CD4-positive, alpha-beta T cell (primary cell): ENCODE data around the gene SVIL. TPM values are rescaled to one million over a fixed set of nuclear protein-coding genes. Genes with fewer than 3 reads are reported as not detected.
A peak's percentile ranks its signal among the peaks of the same experiment; 100 is the strongest.

ENCODE experiments used
- ATAC-seq: fragments of 200-7000 bp; cut with Tn5 transposase; one replicate; pipeline ENCODE4 v1.10.0; 2022; ENCODE audit warnings: mild to moderate bottlenecking; ENCODE audit not compliant: poor library complexity
- CTCF ChIA-PET: fragments of 350-600 bp; sonication (Branson Sonifier 250); formaldehyde crosslinking; loops from one replicate; lab custom pipeline; 2021; ENCODE audit warnings: antibody characterized with exemption, inconsistent platforms; lab: Charles Lee
- POLR2A ChIA-PET: fragments of 350-600 bp; sonication (Branson Sonifier 250); formaldehyde crosslinking; loops from one replicate; lab custom pipeline; 2021; ENCODE audit warnings: antibody characterized with exemption, inconsistent platforms; lab: Charles Lee
- DNase-seq, 14 experiments: peaks; one replicate each; pipeline ENCODE4 v3.0.0-alpha.2; 2013 to 2020; ENCODE audit warnings: mixed read lengths in 2 of 14
- H3K27ac ChIP-seq, 2 donors: one replicate each; pipeline versions ENCODE4 v1.5.1 to v1.7.0; 2013; ENCODE audit warnings: low read length in 2 of 2, low read depth in 1 of 2, mild to moderate bottlenecking in 1 of 2
- H3K27me3 ChIP-seq, 2 experiments: 1 replicate in 1 of 2; 2 replicates in 1 of 2; pipeline versions ENCODE4 v1.6.1 to v1.7.0; 2013; ENCODE audit warnings: low read length in 2 of 2, control low read depth in 1 of 2, mild to moderate bottlenecking in 1 of 2, moderate library complexity in 1 of 2; ENCODE audit not compliant: insufficient read depth in 2 of 2, control insufficient read depth in 1 of 2
- H3K36me3 ChIP-seq: one replicate; pipeline ENCODE4 v1.6.1; 2013; ENCODE audit warnings: low read length, control low read depth; ENCODE audit not compliant: insufficient read depth
- H3K4me1 ChIP-seq: one replicate; pipeline ENCODE4 v1.6.1; 2013; ENCODE audit warnings: low read length, control low read depth; ENCODE audit not compliant: insufficient read depth
- H3K4me3 ChIP-seq: one replicate; pipeline ENCODE4 v1.5.1; 2013; ENCODE audit warnings: mild to moderate bottlenecking, low read length, moderate library complexity
- H3K9me3 ChIP-seq, 2 experiments: 1 replicate in 1 of 2; 2 replicates in 1 of 2; pipeline versions ENCODE4 v1.6.1 to v1.7.0; 2013; ENCODE audit warnings: low read length in 2 of 2, mild to moderate bottlenecking in 2 of 2, control low read depth in 1 of 2, moderate library complexity in 1 of 2; ENCODE audit not compliant: control insufficient read depth in 1 of 2, insufficient read depth in 1 of 2
- H3K27ac Mint-ChIP-seq: one replicate; pipeline ENCODE4 v1.8.0; 2020; ENCODE audit warnings: mixed read lengths
- H3K27me3 Mint-ChIP-seq: one replicate; pipeline ENCODE4 v1.8.0; 2021; ENCODE audit warnings: mixed read lengths
- H3K36me3 Mint-ChIP-seq: one replicate; pipeline ENCODE4 v1.8.0; 2021; ENCODE audit warnings: low read depth, mixed read lengths
- H3K4me1 Mint-ChIP-seq: one replicate; pipeline ENCODE4 v1.8.0; 2021; ENCODE audit warnings: low read depth, mixed read lengths
- H3K4me3 Mint-ChIP-seq: one replicate; pipeline ENCODE4 v1.8.0; 2020; ENCODE audit warnings: mild to moderate bottlenecking, mixed read lengths
- H3K9me3 Mint-ChIP-seq: one replicate; pipeline ENCODE4 v1.8.0; 2020; ENCODE audit warnings: mixed read lengths
- CTCF ChIP-seq: fragments of 200-600 bp; IDR thresholded peaks from one replicate; pipeline ENCODE4 v1.8.0; 2022; ENCODE audit warnings: antibody characterized with exemption, mild to moderate bottlenecking
- intact Hi-C, 2 experiments: fragments of 100-400 bp; cut with DNase I in 1 of 2; cut with micrococcal nuclease in 1 of 2; formaldehyde crosslinking; loops; one replicate each; pipeline versions ENCODE4 v1.15.1 to v1.9.0; 2023 to 2025; cut with DNase I, micrococcal nuclease
- total RNA-seq, 174 experiments: library from RNA in 2 of 174; stranded (reverse) in 2 of 174; gene quantifications; one replicate each; pipeline ENCODE4 v1.2.3 and lab custom pipeline; 2021 to 2026

SVIL gene
- total RNA-seq, 2 experiments from 2014 or later = 38.5 to 40.3 TPM

DNA sequence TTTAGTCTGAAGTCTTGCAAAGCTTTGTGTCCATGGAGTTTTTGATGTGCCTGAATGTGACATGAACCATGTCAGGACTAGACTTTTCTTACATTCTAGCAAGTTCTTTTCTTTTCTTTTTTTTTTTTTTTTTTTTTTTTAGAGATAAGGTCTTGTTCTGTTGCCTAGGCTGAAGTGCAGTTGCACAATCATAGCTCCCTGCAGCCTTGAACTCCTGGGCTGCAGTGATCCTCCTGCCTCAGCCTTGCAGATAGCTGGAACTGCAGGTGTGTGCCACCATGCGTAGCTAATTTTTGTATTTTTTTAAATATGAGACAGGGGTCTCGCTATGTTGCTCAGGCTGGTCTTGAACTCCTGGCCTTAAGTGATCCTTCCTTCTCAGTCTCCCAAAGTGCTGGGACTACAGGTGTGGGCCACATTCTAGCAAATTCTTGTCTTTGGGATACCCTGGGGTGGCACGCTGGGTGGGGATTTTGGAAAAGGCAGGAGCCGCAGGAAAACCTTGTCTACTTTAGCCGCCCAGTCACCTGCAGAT, 152.8 kb downstream of the SVIL start:
- Mint-ChIP-seq H3K27me3 (no peaks in the 10 kb centered on the region), H3K4me3 (no peak overlapping the region), H3K36me3 (peaks cover 86% of the 10 kb centered on the region), H3K27ac (peak overlapping the region; percentile 67), H3K4me1 (peaks cover 25% of the 10 kb centered on the region), H3K9me3 (no peaks in the 10 kb centered on the region)
- Histone ChIP-seq H3K9me3 (no peaks in the 10 kb centered on the region), H3K27ac (no peak overlapping the region), H3K36me3 (peaks cover 33% of the 10 kb centered on the region), H3K4me1 (peaks cover 5% of the 10 kb centered on the region), H3K27me3 (no peaks in the 10 kb centered on the region), H3K4me3 (no peak overlapping the region)
- intact Hi-C loops = no loop called here
- TF ChIP-seq CTCF = no peak
- POLR2A ChIA-PET = no interaction called here
- no peak for ATAC-seq
- no peak for DNase-seq
- CTCF ChIA-PET = interaction anchor here (2.5 kb wide), 1 partner anchor 14 kb away, joined by 7 read pairs; no protein-coding TSS in a partner anchor

GRCh38 chr10:29479981-29480954, 154.5 kb downstream of the SVIL start:
- Histone ChIP-seq H3K36me3 (peaks cover 26% of the 10 kb centered on the region), H3K4me3 (no peak overlapping the region), H3K9me3 (no peaks in the 10 kb centered on the region), H3K27ac (no peak overlapping the region), H3K27me3 (no peaks in the 10 kb centered on the region), H3K4me1 (peaks cover 5% of the 10 kb centered on the region)
- no peaks in the 10 kb centered on the region for H3K27me3 Mint-ChIP-seq
- no peak for TF ChIP-seq CTCF
- intact Hi-C loops = no loop called here
- ATAC-seq = no peak
- H3K4me1 Mint-ChIP-seq = peaks cover 18% of the 10 kb centered on the region
- H3K9me3 Mint-ChIP-seq = no peaks in the 10 kb centered on the region
- H3K4me3 Mint-ChIP-seq = no peak overlapping the region
- peaks cover 80% of the 10 kb centered on the region for H3K36me3 Mint-ChIP-seq
- no peak overlapping the region for H3K27ac Mint-ChIP-seq
- CTCF ChIA-PET = no interaction called here
- POLR2A ChIA-PET = no interaction called here
- no peak for DNase-seq

DNA sequence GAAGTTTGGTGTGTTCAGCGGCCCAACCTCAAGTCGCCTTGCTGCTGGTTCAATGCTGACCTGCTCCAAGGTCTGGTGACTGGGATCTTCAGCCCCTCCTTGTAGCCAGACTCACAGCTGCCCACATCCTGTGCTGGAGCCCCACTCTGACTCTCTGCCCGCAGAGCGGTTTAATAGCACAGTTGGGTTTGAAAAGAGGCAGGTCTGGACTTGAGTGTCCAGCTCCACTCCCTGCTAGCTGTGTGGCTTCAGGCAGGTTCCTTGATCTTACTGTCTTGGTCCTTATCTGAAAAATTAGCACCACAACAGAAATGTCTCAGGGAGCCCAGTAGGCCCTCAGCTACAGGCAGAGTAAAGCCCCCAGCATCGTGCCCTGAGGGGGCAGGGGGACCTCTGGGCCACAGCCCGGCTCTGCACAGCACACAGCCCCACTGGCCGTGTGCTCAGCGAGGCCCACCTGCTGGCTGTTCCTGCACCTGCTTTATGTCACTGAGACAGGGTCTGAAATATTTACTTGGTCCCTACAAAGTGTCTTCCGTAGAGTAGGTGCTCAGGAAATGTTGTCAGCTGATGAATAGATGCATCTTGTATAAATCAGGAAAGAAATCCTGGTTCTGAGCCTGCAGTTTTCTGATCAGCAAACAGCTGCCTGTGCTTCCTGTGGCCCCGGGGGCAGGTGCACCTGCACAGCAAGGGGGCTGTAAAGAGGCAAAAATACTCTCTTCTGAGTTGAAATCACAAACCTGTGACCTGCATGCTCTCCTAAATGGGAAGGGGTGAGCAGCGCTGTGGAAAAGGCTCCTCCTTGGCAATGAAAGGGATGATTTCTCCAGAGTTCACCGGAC, 155.5 kb downstream of the SVIL start:
- Mint-ChIP-seq H3K9me3 (no peaks in the 10 kb centered on the region), H3K4me3 (no peak overlapping the region), H3K27me3 (no peaks in the 10 kb centered on the region), H3K4me1 (peaks cover 17% of the 10 kb centered on the region), H3K27ac (no peak overlapping the region), H3K36me3 (peaks cover 72% of the 10 kb centered on the region)
- intact Hi-C loops = no loop called here
- Histone ChIP-seq H3K4me3 (no peak overlapping the region), H3K27ac (no peak overlapping the region), H3K36me3 (peaks cover 21% of the 10 kb centered on the region), H3K27me3 (no peaks in the 10 kb centered on the region), H3K4me1 (peaks cover 5% of the 10 kb centered on the region), H3K9me3 (no peaks in the 10 kb centered on the region)
- DNase-seq (peak in 2 of 14 experiments; percentile 14 to 43), ATAC-seq (peak; percentile 66)
- TF ChIP-seq CTCF = no peak
- ChIA-PET CTCF (no interaction called here), POLR2A (no interaction called here)
